HepG2 (cell line): Measurements from ENCODE around the gene FAM120AOS. TPM values are rescaled to one million over a fixed set of nuclear protein-coding genes. Genes with fewer than 3 reads are reported as not detected.
A peak's percentile ranks its signal among the peaks of the same experiment; 100 is the strongest.

Experiments
- ATAC-seq: fragments of 200-7000 bp; cut with Tn5 transposase; 3 replicates; pipeline ENCODE4 v1.9.1; 2020; ENCODE audit warnings: mild to moderate bottlenecking, moderate library complexity
- BruUV-seq: library from RNA; stranded (reverse); fragments of 400-500 nt; replicated peaks from 2 replicates; lab custom pipeline; 2021; lab: Mats Ljungman, UMichigan
- CTCF ChIA-PET: fragments of 300-600 bp; formaldehyde crosslinking; extraction: SDS; loops from one replicate; lab custom pipeline; 2021; ENCODE audit warnings: low total read pairs, inconsistent platforms, low intra/inter-chr PET ratio; lab: Yijun Ruan, JAX
- POLR2A ChIA-PET: fragments of 350-600 bp; sonication (Branson Sonifier 250); formaldehyde crosslinking; loops from one replicate; lab custom pipeline; 2020; ENCODE audit warnings: antibody characterized with exemption, inconsistent platforms; lab: Yijun Ruan, JAX
- DNase-seq: peaks from one replicate; pipeline ENCODE4 v3.0.0-alpha.2; 2015; ENCODE audit warnings: low spot score
- FAIRE-seq: peaks from 3 replicates; lab custom pipeline; 2011; peaks lifted over from hg19 to GRCh38; lab: Jason Lieb, UNC
- H2AFZ ChIP-seq: one replicate; pipeline ENCODE4 v1.6.1; 2011; ENCODE audit warnings: low read length, inconsistent platforms
- H3K27ac ChIP-seq: fragments of 300-600 bp; 3 replicates; pipeline ENCODE4 v1.8.0; 2011; ENCODE audit warnings: mixed run types, mild to moderate bottlenecking, mixed read lengths, low read length, inconsistent platforms; ENCODE audit not compliant: insufficient read depth; ENCODE audit errors: extremely low read length
- H3K27me3 ChIP-seq, 2 experiments: fragments of 200-600 bp in 1 of 2; 2 replicates in 1 of 2; 3 replicates in 1 of 2; pipeline versions ENCODE4 v1.6.0 to v1.8.0; 2011; ENCODE audit warnings: low read length in 2 of 2, mild to moderate bottlenecking in 2 of 2, moderate library complexity in 2 of 2, inconsistent platforms in 1 of 2; ENCODE audit not compliant: insufficient read depth in 2 of 2, control insufficient read depth in 1 of 2
- H3K36me3 ChIP-seq, 2 experiments: fragments of 200-600 bp in 1 of 2; replicated peaks in 1 of 2; 2 replicates in 1 of 2; 3 replicates in 1 of 2; pipeline versions ENCODE4 v1.5.1 to v1.8.0; 2011; ENCODE audit warnings: low read length in 2 of 2, inconsistent platforms in 1 of 2; ENCODE audit not compliant: insufficient read depth in 2 of 2, control insufficient read depth in 1 of 2
- H3K4me1 ChIP-seq: 2 replicates; pipeline ENCODE4 v1.5.1; 2012; ENCODE audit warnings: low read length, inconsistent platforms; ENCODE audit not compliant: insufficient read depth
- H3K4me2 ChIP-seq: 2 replicates; pipeline ENCODE4 v1.6.0; 2011; ENCODE audit warnings: low read depth, low read length, inconsistent platforms
- H3K4me3 ChIP-seq, 3 experiments: fragments of 200-600 bp in 1 of 3; sonication (generic), shearing (Covaris generic) in 1 of 3; replicated peaks in 1 of 3; 2 replicates each; pipeline ENCODE4 v1.5.1; 2011 to 2016; ENCODE audit warnings: low read length in 3 of 3, inconsistent platforms in 2 of 3, low read depth in 2 of 3, mild to moderate bottlenecking in 2 of 3, control low read depth in 1 of 3, mixed read lengths in 1 of 3; ENCODE audit not compliant: insufficient read depth in 1 of 3
- H3K79me2 ChIP-seq: one replicate; pipeline ENCODE4 v1.6.1; 2011; ENCODE audit warnings: low read length, inconsistent platforms; ENCODE audit not compliant: insufficient read depth
- H3K9ac ChIP-seq: 2 replicates; pipeline ENCODE4 v1.6.0; 2011; ENCODE audit warnings: mild to moderate bottlenecking, low read depth, low read length, inconsistent platforms; ENCODE audit not compliant: insufficient read depth
- H3K9me3 ChIP-seq: 2 replicates; pipeline ENCODE4 v1.5.1; 2012; ENCODE audit warnings: mild to moderate bottlenecking, low read length
- H4K20me1 ChIP-seq: 2 replicates; pipeline ENCODE4 v1.6.0; 2011; ENCODE audit warnings: inconsistent platforms, mild to moderate bottlenecking, low read length, moderate library complexity; ENCODE audit not compliant: insufficient read depth
- DMAP1 ChIP-seq: IDR thresholded peaks from 2 replicates; pipeline ENCODE4 v1.6.1; 2016
- HOXA7 ChIP-seq: sonication (generic); formaldehyde crosslinking; IDR thresholded peaks from 2 replicates; pipeline ENCODE4 v1.8.1; 2022; ENCODE audit warnings: mild to moderate bottlenecking, missing genetic modification reagents, moderate library complexity
- MAFF ChIP-seq: IDR thresholded peaks from 2 replicates; pipeline ENCODE4 v1.6.1; 2011; ENCODE audit warnings: low read depth, low read length, improper control_type of control experiment
- MAFK ChIP-seq, 2 experiments: IDR thresholded peaks in 1 of 2; conservative IDR thresholded peaks in 1 of 2; 2 replicates each; pipeline ENCODE4 v1.6.1; 2011; ENCODE audit warnings: improper control_type of control experiment in 2 of 2, low read length in 2 of 2
- NFE2L2 ChIP-seq: fragments of 150-350 bp; IDR thresholded peaks from 2 replicates; pipeline ENCODE4 v1.6.1; 2014; ENCODE audit warnings: low read length
- NPAS2 ChIP-seq: sonication (generic); formaldehyde crosslinking; IDR thresholded peaks from 2 replicates; pipeline ENCODE4 v1.8.0; 2022; ENCODE audit warnings: mild to moderate bottlenecking, missing genetic modification reagents, borderline replicate concordance
- RFXAP ChIP-seq: sonication (generic); formaldehyde crosslinking; IDR thresholded peaks from 2 replicates; pipeline ENCODE4 v1.4.0; 2020; ENCODE audit warnings: missing genetic modification reagents, borderline replicate concordance
- U2AF2 ChIP-seq: fragments of 200-400 bp; formaldehyde crosslinking; IDR thresholded peaks from 2 replicates; pipeline ENCODE4 v1.6.1; 2017; ENCODE audit warnings: low read depth, mild to moderate bottlenecking, low read length
- ZNF709 ChIP-seq: sonication (generic); formaldehyde crosslinking; IDR thresholded peaks from 2 replicates; pipeline ENCODE4 v1.5.0; 2020; ENCODE audit warnings: mild to moderate bottlenecking, missing genetic modification reagents
- WGBS: methylation state at CpG from one replicate; pipeline ENCODE4 v1.1.6; 2017; ENCODE audit warnings: low lambda C conversion rate; 5-methylcytosine and 5-hydroxymethylcytosine counted together
- in situ Hi-C: cut with HindIII; loops from 2 replicates; pipeline ENCODE4 v1.10.0; 2017; ENCODE audit warnings: low pct_unique_long_range_greater_than_20kb; ENCODE audit not compliant: extremely low pct_ligation_motif_present
- intact Hi-C: fragments of 100-400 bp; cut with micrococcal nuclease; formaldehyde crosslinking; loops from one replicate; pipeline ENCODE4 v1.10.0; 2022; ENCODE audit not compliant: unreplicated experiment
- polyA plus RNA-seq, 8 experiments: library from polyadenylated mRNA; depleted of rRNA in 3 of 8; stranded (reverse) in 7 of 8; unstranded in 1 of 8; fragments of >200 nt; fragmentation: Illumina TruSeq in 4 of 8; extraction: Trizol in 4 of 8; gene quantifications; 2 replicates each; pipeline versions ENCODE4 v1.2.1 to v1.2.3, GENCODE V29; 2011 to 2016; ENCODE audit warnings: low read depth in 4 of 8, missing spikeins in 1 of 8, mixed read lengths in 1 of 8; ENCODE audit not compliant: insufficient read depth in 1 of 8
- total RNA-seq, 5 experiments: library from RNA; depleted of rRNA; stranded (reverse); fragments of >200 nt; fragmentation: Illumina TruSeq; extraction: Trizol; gene quantifications; 2 replicates each; pipeline ENCODE4 v1.2.3, GENCODE V29; 2016; ENCODE audit warnings: low read depth in 1 of 5
- TF ChIP-seq, protein P1 (sequence below): sonication (generic); formaldehyde crosslinking; IDR thresholded peaks from 2 replicates; pipeline ENCODE4 v1.4.0; 2020; ENCODE audit warnings: missing genetic modification reagents, borderline replicate concordance
- TF ChIP-seq, protein P2 (sequence below): sonication (generic); formaldehyde crosslinking; IDR thresholded peaks from 2 replicates; pipeline ENCODE4 v1.4.0; 2020; ENCODE audit warnings: low read depth, mild to moderate bottlenecking, missing genetic modification reagents
- TF ChIP-seq, protein P3 (sequence below), 2 experiments: fragments of 450-650 bp in 1 of 2; sonication (generic) in 1 of 2; formaldehyde crosslinking; IDR thresholded peaks; 2 replicates each; pipeline versions ENCODE4 v1.5.0 to v1.8.0; 2020 to 2022; ENCODE audit warnings: mild to moderate bottlenecking in 1 of 2, missing genetic modification reagents in 1 of 2
- TF ChIP-seq, protein P4 (sequence below): sonication (generic); formaldehyde crosslinking; conservative IDR thresholded peaks from 2 replicates; pipeline ENCODE4 v1.8.0; 2022; ENCODE audit warnings: missing genetic modification reagents

The FAM120AOS gene
- total and polyA plus RNA-seq, 2 of the 13 experiments (the other 11 are each of a cell fraction or from before 2014, with no cell fraction given), result 28.2 to 34.6 TPM

DNA sequence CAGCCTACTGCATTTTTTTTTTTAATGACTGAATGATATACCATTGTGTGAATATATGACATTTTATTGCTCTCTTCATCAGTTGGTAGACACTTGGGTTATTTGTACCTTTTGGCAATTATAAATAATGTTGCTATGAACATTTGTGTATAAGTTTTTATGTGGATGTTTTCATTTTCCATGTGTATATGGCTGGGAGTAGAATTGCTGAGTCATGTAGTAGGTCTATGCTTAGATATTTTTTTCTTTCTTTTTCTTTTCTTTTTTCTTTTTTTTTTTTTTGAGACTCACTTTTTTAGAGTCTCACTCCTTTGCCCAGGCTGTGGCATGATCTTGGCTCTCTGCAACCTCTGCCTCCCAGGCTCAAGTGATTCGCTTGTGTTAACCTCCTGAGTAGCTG is 32.9 kb upstream of the FAM120AOS start:
- Histone ChIP-seq H3K27ac (no peak overlapping the region), H3K4me1 (no peaks in the 10 kb centered on the region), H4K20me1 (no peaks in the 10 kb centered on the region), H3K4me2 (no peak overlapping the region), H2AFZ (no peak overlapping the region), H3K36me3 (peaks cover 20 to 61% of the 10 kb centered on the region in 2 experiments), H3K4me3 (no peak overlapping the region), H3K27me3 (no peaks in the 10 kb centered on the region), H3K9me3 (no peaks in the 10 kb centered on the region), H3K9ac (no peak overlapping the region), H3K79me2 (peaks cover 52% of the 10 kb centered on the region)
- BruUV-seq, result no TSS peak
- no peak for DNase-seq
- WGBS, result 100% methylated on average over 1 of the region's 1 CpG
- in situ Hi-C loops, result no loop called here
- POLR2A ChIA-PET, result no interaction called here
- CTCF ChIA-PET, result no interaction called here
- ATAC-seq, result no peak
- FAIRE-seq, result no peak
- intact Hi-C loops, result no loop called here
- TF ChIP-seq MAFF (peak; percentile 78), NFE2L2 (peak; percentile 94), MAFK (conservative IDR thresholded peaks at IDR 0.05 in 1 of 2, IDR thresholded peaks at IDR 0.05 in 1 of 2; ENCODE audit: low read length in 2 of 2) (peak; percentile 69 to 87), HOXA7 (no peak)
- TF ChIP-seq, protein P1, sequence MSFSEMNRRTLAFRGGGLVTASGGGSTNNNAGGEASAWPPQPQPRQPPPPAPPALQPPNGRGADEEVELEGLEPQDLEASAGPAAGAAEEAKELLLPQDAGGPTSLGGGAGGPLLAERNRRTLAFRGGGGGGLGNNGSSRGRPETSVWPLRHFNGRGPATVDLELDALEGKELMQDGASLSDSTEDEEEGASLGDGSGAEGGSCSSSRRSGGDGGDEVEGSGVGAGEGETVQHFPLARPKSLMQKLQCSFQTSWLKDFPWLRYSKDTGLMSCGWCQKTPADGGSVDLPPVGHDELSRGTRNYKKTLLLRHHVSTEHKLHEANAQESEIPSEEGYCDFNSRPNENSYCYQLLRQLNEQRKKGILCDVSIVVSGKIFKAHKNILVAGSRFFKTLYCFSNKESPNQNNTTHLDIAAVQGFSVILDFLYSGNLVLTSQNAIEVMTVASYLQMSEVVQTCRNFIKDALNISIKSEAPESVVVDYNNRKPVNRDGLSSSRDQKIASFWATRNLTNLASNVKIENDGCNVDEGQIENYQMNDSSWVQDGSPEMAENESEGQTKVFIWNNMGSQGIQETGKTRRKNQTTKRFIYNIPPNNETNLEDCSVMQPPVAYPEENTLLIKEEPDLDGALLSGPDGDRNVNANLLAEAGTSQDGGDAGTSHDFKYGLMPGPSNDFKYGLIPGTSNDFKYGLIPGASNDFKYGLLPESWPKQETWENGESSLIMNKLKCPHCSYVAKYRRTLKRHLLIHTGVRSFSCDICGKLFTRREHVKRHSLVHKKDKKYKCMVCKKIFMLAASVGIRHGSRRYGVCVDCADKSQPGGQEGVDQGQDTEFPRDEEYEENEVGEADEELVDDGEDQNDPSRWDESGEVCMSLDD (CRISPR knock-in tag), result no peak

DNA sequence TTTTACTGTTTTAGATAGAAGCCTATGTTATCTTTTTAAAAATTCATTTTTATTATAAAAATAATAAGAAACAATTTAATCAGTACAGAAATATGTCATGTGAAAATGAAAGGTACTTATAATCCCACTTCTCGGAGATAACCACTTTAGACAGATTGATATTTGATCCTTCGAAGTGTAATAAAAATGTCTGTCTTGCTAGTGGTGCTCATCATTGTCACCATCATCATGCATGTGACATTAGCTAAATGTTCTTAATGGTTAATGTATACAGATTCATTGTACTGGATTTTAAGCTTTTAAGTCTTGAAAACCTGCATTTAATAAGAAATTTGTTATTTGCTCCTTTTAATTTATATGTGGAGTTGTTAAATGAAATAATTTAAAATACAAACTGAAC is 30.1 kb upstream of the FAM120AOS start:
- 100% methylated on average over 2 of the region's 2 CpGs for WGBS
- in situ Hi-C loops (no loop called here), intact Hi-C loops (no loop called here)
- Histone ChIP-seq H3K9me3 (no peaks in the 10 kb centered on the region), H3K9ac (no peak overlapping the region), H3K4me3 (no peak overlapping the region), H3K36me3 (peaks cover 20 to 57% of the 10 kb centered on the region in 2 experiments), H2AFZ (no peak overlapping the region), H3K27ac (no peak overlapping the region), H3K79me2 (peaks cover 42% of the 10 kb centered on the region), H4K20me1 (no peaks in the 10 kb centered on the region; the same call in 1 of the 2 replicates), H3K4me1 (no peaks in the 10 kb centered on the region), H3K27me3 (no peaks in the 10 kb centered on the region), H3K4me2 (no peak overlapping the region)
- DNase-seq, result no peak
- ATAC-seq, result no peak
- BruUV-seq, result no TSS peak
- ChIA-PET POLR2A (no interaction called here), CTCF (no interaction called here)
- no peak for FAIRE-seq
- TF ChIP-seq, protein P2, sequence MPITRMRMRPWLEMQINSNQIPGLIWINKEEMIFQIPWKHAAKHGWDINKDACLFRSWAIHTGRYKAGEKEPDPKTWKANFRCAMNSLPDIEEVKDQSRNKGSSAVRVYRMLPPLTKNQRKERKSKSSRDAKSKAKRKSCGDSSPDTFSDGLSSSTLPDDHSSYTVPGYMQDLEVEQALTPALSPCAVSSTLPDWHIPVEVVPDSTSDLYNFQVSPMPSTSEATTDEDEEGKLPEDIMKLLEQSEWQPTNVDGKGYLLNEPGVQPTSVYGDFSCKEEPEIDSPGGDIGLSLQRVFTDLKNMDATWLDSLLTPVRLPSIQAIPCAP, result no peak
- no peak for TF ChIP-seq RFXAP (CRISPR knock-in tag)
- TF ChIP-seq, protein P3, sequence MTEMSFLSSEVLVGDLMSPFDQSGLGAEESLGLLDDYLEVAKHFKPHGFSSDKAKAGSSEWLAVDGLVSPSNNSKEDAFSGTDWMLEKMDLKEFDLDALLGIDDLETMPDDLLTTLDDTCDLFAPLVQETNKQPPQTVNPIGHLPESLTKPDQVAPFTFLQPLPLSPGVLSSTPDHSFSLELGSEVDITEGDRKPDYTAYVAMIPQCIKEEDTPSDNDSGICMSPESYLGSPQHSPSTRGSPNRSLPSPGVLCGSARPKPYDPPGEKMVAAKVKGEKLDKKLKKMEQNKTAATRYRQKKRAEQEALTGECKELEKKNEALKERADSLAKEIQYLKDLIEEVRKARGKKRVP (CRISPR knock-in tag; IDR thresholded peaks at IDR 0.05), result no peak
- no peak for TF ChIP-seq ZNF709
- no peak for TF ChIP-seq U2AF2
- no peak for TF ChIP-seq NPAS2 (CRISPR knock-in tag)
- TF ChIP-seq DMAP1 (CRISPR knock-in tag), result no peak
- TF ChIP-seq, protein P4, sequence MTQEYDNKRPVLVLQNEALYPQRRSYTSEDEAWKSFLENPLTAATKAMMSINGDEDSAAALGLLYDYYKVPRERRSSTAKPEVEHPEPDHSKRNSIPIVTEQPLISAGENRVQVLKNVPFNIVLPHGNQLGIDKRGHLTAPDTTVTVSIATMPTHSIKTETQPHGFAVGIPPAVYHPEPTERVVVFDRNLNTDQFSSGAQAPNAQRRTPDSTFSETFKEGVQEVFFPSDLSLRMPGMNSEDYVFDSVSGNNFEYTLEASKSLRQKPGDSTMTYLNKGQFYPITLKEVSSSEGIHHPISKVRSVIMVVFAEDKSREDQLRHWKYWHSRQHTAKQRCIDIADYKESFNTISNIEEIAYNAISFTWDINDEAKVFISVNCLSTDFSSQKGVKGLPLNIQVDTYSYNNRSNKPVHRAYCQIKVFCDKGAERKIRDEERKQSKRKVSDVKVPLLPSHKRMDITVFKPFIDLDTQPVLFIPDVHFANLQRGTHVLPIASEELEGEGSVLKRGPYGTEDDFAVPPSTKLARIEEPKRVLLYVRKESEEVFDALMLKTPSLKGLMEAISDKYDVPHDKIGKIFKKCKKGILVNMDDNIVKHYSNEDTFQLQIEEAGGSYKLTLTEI (CRISPR knock-in tag), result no peak
